ENCODE results near the gene FNDC7.

DNA sequence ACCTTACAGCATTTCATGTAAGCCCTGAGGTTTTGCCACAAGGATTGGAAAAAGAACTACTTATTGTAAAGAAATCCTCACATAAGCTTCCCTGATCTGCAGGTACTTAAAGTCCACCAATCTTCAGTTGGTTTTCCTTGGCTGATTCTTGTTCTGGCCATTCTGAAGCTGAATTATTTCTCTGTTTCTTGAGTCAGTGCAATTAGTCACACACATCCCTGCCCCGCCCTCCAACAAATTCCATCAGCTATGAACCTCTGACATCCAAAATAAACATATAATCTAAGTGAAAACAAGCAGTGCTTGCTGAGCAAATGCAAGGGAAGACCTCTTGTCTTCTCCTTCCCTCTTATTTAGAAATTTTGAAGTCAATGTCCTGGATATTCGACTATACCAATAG is 8.2 kb upstream of the FNDC7 start:
- no peak for TF ChIP-seq POLR2A (IDR thresholded peaks at IDR 0.05)
- no peak for TF ChIP-seq CTCF (IDR thresholded peaks at IDR 0.05)

Data from adrenal gland (tissue), 5 donors.